Measurements from ENCODE around the gene DYNC1LI1. TPM values are rescaled to one million over a fixed set of nuclear protein-coding genes. Genes with fewer than 3 reads are reported as not detected.

The DYNC1LI1 gene
- total RNA-seq, 1 experiment from 2014 or later, result 29.8 TPM

DNA sequence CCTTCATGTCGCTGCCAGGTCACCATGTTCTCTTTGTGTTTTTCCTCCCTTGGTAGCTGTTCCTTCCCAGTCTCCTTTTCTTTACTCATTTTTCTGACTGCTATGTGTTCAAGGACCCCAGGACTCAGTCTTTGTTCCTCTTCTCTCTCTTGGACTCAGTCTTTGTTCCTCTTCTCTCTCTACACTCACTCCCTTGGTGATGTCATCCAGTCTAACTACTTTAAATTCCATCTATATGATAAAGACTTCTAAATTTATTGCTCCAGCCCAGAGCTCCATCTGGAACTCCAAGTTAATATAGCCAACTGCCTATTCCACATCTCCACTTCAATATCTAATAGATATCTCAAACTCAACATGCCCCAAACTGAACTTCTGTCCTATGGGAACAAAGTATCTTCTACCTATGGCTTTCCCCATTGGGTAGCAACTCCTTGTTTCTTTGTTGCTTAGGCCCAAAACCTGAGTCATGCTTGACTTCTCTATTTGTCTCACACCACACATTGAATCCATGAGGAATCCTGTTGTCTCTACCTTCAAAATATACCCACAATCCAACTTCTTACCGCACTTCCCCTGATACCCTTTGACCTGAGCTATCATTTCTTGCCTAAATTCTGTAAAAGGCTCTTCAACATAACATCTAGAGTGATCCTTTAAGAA is 4.9 kb upstream of the DYNC1LI1 start:
- TF ChIP-seq, protein P1, sequence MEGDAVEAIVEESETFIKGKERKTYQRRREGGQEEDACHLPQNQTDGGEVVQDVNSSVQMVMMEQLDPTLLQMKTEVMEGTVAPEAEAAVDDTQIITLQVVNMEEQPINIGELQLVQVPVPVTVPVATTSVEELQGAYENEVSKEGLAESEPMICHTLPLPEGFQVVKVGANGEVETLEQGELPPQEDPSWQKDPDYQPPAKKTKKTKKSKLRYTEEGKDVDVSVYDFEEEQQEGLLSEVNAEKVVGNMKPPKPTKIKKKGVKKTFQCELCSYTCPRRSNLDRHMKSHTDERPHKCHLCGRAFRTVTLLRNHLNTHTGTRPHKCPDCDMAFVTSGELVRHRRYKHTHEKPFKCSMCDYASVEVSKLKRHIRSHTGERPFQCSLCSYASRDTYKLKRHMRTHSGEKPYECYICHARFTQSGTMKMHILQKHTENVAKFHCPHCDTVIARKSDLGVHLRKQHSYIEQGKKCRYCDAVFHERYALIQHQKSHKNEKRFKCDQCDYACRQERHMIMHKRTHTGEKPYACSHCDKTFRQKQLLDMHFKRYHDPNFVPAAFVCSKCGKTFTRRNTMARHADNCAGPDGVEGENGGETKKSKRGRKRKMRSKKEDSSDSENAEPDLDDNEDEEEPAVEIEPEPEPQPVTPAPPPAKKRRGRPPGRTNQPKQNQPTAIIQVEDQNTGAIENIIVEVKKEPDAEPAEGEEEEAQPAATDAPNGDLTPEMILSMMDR (IDR thresholded peaks at IDR 0.05; ENCODE audit: unreplicated experiment), result no peak
- Mint-ChIP-seq H3K9me3 (ENCODE audit: low read depth, unreplicated experiment) (no peaks in the 10 kb centered on the region), H3K4me3 (ENCODE audit: low read depth, unreplicated experiment) (no peak overlapping the region), H3K27me3 (ENCODE audit: unreplicated experiment) (no peaks in the 10 kb centered on the region), H3K36me3 (ENCODE audit: insufficient read depth, unreplicated experiment) (peaks cover 9% of the 10 kb centered on the region), H3K27ac (ENCODE audit: unreplicated experiment) (no peak overlapping the region), H3K4me1 (ENCODE audit: low read depth, unreplicated experiment) (no peaks in the 10 kb centered on the region)
- intact Hi-C loops (cut with micrococcal nuclease; ENCODE audit: unreplicated experiment), result no loop called here
- CTCF ChIA-PET, result no interaction called here
- no TSS peak for BruUV-seq (replicated peaks)
- DNase-seq, result no peak

DNA sequence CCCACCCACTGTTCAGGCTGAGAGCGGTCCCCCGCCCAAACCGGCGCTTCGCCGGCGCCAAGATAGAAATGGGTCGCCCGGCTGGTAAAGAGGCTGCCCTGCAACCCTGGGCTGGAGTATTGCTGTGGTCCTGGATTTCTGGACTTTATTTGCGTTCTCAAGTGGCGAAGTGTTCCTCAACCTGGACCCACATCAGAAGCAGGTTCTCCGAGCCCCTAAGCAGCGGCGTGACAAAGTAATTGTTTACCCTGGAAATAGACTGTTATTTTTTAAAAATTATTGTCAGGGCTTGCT is 481 bp upstream of the DYNC1LI1 start:
- intact Hi-C loops (cut with micrococcal nuclease; ENCODE audit: unreplicated experiment), result no loop called here
- no peak for DNase-seq
- BruUV-seq (replicated peaks), result TSS peak; percentile 79

DNA sequence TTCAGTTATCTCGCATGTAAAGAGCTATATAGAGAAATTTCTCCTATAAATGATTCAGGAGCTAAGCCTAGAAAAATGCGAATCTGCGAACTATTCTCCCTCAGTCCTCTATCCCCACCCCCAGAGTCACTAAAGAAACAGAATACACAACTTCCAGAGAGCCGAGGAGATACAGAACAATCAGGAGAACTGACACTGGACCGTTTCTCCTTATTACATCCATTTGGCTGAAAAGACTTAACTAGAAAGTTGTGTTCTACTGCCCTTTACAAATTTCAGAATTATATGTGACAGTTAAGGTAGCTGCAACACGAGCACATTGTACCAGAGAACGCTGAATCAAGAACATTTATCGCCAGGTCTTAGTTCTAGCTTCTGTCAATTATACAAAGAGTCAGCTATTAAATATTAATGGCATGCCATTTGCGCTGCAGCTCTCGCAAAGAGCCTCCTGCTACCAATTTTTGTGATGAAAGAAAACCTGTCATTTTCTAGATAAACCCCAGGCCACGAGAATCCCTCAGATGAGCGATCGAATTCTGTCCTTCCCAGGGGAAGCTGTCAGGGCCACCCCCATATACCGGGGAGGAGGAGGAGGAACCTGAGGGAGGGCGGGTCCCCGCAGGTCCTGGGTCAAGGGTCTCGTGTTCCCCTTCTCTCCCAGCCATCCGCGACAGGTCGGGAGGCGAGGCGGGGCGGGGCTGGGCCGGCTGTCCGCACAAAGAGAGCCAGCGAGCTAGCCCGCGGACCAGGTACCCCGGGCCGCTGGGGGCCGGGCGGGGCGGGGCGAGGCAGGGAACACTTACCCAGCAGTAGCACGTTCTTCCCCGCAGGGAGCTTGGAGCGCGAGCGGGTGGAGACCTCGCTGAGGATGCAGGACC is 878 bp downstream of the DYNC1LI1 start:
- CTCF ChIA-PET, result no interaction called here
- H3K4me3 Mint-ChIP-seq (ENCODE audit: low read depth, unreplicated experiment), result peak overlapping the region; percentile 78

More for the DNA sequence above, 481 bp upstream of the DYNC1LI1 start:
- H3K27me3 Mint-ChIP-seq (ENCODE audit: unreplicated experiment), result no peaks in the 10 kb centered on the region
- H3K27ac Mint-ChIP-seq (ENCODE audit: unreplicated experiment), result peak overlapping the region; percentile 17
- peaks cover 29% of the 10 kb centered on the region for H3K36me3 Mint-ChIP-seq (ENCODE audit: insufficient read depth, unreplicated experiment)
- no peaks in the 10 kb centered on the region for H3K4me1 Mint-ChIP-seq (ENCODE audit: low read depth, unreplicated experiment)
- CTCF ChIA-PET, result no interaction called here
- no peaks in the 10 kb centered on the region for H3K9me3 Mint-ChIP-seq (ENCODE audit: low read depth, unreplicated experiment)
- TF ChIP-seq, protein P1 (IDR thresholded peaks at IDR 0.05; ENCODE audit: unreplicated experiment), result no peak
- peak overlapping the region; percentile 78 for H3K4me3 Mint-ChIP-seq (ENCODE audit: low read depth, unreplicated experiment)

DNA sequence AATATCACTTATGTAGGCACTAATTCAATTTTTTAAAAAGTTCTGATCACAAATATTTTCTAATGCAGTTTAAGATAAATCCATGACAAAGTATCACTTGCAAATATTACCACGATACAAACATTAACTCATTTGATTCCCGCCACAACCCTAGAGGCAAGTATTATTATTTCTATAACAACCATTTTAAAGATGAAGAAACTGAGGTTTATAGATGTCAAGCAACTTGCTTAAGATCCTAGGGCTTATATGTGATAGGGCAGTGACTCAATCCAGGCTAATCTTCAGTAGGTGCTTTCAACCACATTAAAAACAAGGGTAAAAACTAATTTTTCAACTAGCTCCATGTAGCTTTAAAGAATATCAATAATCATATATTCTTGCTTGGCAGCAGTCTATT is 1.7 kb downstream of the DYNC1LI1 start:
- peaks cover 33% of the 10 kb centered on the region for H3K36me3 Mint-ChIP-seq (ENCODE audit: insufficient read depth, unreplicated experiment)

More for the DNA sequence above, 878 bp downstream of the DYNC1LI1 start:
- peak overlapping the region; percentile 80 for H3K27ac Mint-ChIP-seq (ENCODE audit: unreplicated experiment)
- TF ChIP-seq, protein P1 (IDR thresholded peaks at IDR 0.05; ENCODE audit: unreplicated experiment), result no peak
- H3K36me3 Mint-ChIP-seq (ENCODE audit: insufficient read depth, unreplicated experiment), result peaks cover 33% of the 10 kb centered on the region
- H3K27me3 Mint-ChIP-seq (ENCODE audit: unreplicated experiment), result no peaks in the 10 kb centered on the region
- DNase-seq, result peak; percentile 75
- intact Hi-C loops (cut with micrococcal nuclease; ENCODE audit: unreplicated experiment), result no loop called here
- no peaks in the 10 kb centered on the region for H3K4me1 Mint-ChIP-seq (ENCODE audit: low read depth, unreplicated experiment)
- H3K9me3 Mint-ChIP-seq (ENCODE audit: low read depth, unreplicated experiment), result no peaks in the 10 kb centered on the region
- BruUV-seq (replicated peaks), result no TSS peak

More for the DNA sequence above, 1.7 kb downstream of the DYNC1LI1 start:
- Mint-ChIP-seq H3K27ac (ENCODE audit: unreplicated experiment) (no peak overlapping the region), H3K27me3 (ENCODE audit: unreplicated experiment) (no peaks in the 10 kb centered on the region), H3K4me1 (ENCODE audit: low read depth, unreplicated experiment) (no peaks in the 10 kb centered on the region), H3K4me3 (ENCODE audit: low read depth, unreplicated experiment) (peak overlapping the region; percentile 78), H3K9me3 (ENCODE audit: low read depth, unreplicated experiment) (no peaks in the 10 kb centered on the region)
- CTCF ChIA-PET, result no interaction called here
- intact Hi-C loops (cut with micrococcal nuclease; ENCODE audit: unreplicated experiment), result no loop called here
- DNase-seq, result no peak
- TF ChIP-seq, protein P1 (IDR thresholded peaks at IDR 0.05; ENCODE audit: unreplicated experiment), result no peak
- BruUV-seq (replicated peaks), result no TSS peak
